Sigmoid colon (tissue), 4 donors: ENCODE results near the gene PTPRT.

ENCODE experiments used
- EP300 ChIP-seq, 4 donors: sonication (generic); formaldehyde crosslinking; IDR thresholded peaks; one replicate each; pipeline ENCODE4 v1.6.1; 2017; ENCODE audit warnings: antibody characterized with exemption in 4 of 4
- TF ChIP-seq, protein P1 (sequence below), 4 experiments: fragments of 450-650 bp in 3 of 4; fragments of 200-600 bp in 1 of 4; IDR thresholded peaks; one replicate each; pipeline ENCODE4 v1.5.1; 2016 to 2019; ENCODE audit warnings: antibody characterized with exemption in 4 of 4, mild to moderate bottlenecking in 3 of 4, moderate library complexity in 2 of 4

DNA sequence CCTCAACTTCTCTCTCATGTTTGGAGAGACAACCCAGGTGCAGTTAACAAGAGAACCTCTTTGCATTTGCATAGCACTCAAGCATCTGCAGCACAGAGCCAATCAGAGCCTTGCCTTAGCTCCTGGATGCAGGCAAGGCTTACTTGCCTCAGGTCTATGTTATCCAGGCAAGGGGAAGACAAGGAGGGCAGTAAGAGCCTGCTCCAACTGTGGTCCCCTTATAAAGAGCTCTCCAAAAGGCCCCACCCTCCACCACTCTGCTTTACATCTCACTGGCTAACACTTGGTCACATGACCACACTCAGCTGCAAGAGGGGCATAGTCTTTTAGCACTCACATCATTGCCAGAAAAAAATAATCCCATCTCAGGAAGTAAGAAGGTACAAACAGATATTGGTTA, 540.0 kb downstream of the PTPRT start:
- no peak for TF ChIP-seq EP300 (IDR thresholded peaks at IDR 0.05)
- TF ChIP-seq, protein P1, sequence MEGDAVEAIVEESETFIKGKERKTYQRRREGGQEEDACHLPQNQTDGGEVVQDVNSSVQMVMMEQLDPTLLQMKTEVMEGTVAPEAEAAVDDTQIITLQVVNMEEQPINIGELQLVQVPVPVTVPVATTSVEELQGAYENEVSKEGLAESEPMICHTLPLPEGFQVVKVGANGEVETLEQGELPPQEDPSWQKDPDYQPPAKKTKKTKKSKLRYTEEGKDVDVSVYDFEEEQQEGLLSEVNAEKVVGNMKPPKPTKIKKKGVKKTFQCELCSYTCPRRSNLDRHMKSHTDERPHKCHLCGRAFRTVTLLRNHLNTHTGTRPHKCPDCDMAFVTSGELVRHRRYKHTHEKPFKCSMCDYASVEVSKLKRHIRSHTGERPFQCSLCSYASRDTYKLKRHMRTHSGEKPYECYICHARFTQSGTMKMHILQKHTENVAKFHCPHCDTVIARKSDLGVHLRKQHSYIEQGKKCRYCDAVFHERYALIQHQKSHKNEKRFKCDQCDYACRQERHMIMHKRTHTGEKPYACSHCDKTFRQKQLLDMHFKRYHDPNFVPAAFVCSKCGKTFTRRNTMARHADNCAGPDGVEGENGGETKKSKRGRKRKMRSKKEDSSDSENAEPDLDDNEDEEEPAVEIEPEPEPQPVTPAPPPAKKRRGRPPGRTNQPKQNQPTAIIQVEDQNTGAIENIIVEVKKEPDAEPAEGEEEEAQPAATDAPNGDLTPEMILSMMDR (IDR thresholded peaks at IDR 0.05) = no peak
